Hepatocyte (in vitro differentiated cells): ENCODE results near the gene ZHX3. TPM values are rescaled to one million over a fixed set of nuclear protein-coding genes. Genes with fewer than 3 reads are reported as not detected.

Source experiments
- DNase-seq: peaks from one replicate; pipeline ENCODE4 v3.0.0-alpha.2; 2016; ENCODE audit warnings: low spot score
- H2AFZ ChIP-seq: fragments of 200-600 bp; sonication (generic); 2 replicates; pipeline ENCODE4 v1.6.0; 2016; ENCODE audit warnings: antibody characterized with exemption, mild to moderate bottlenecking
- H3K27ac ChIP-seq: fragments of 200-600 bp; sonication (generic); 2 replicates; pipeline ENCODE4 v1.5.1; 2016; ENCODE audit warnings: mild to moderate bottlenecking
- H3K27me3 ChIP-seq: fragments of 200-600 bp; sonication (generic); 2 replicates; pipeline ENCODE4 v1.6.1; 2016
- H3K36me3 ChIP-seq: fragments of 200-600 bp; sonication (generic); replicated peaks from 2 replicates; pipeline ENCODE4 v1.5.1; 2016; ENCODE audit warnings: low read depth; ENCODE audit not compliant: insufficient read depth
- H3K4me1 ChIP-seq: fragments of 200-600 bp; sonication (generic); 2 replicates; pipeline ENCODE4 v1.5.1; 2016; ENCODE audit warnings: mild to moderate bottlenecking, moderate library complexity; ENCODE audit not compliant: insufficient read depth
- H3K4me2 ChIP-seq: fragments of 200-600 bp; sonication (generic); 2 replicates; pipeline ENCODE4 v1.6.0; 2016
- H3K4me3 ChIP-seq: fragments of 200-600 bp; sonication (generic); 2 replicates; pipeline ENCODE4 v1.5.1; 2016; ENCODE audit warnings: mild to moderate bottlenecking
- H3K79me2 ChIP-seq: fragments of 200-600 bp; sonication (generic); 2 replicates; pipeline ENCODE4 v1.6.0; 2017; ENCODE audit warnings: mild to moderate bottlenecking
- H3K9me2 ChIP-seq: fragments of 200-600 bp; sonication (generic); replicated peaks from 2 replicates; pipeline ENCODE4 v1.6.0; 2017; ENCODE audit warnings: mild to moderate bottlenecking; ENCODE audit not compliant: insufficient read depth
- H3K9me3 ChIP-seq: fragments of 200-600 bp; sonication (generic); 2 replicates; pipeline ENCODE4 v1.5.1; 2016; ENCODE audit warnings: low read depth, mild to moderate bottlenecking
- H4K20me1 ChIP-seq: fragments of 200-600 bp; sonication (generic); 2 replicates; pipeline ENCODE4 v1.6.0; 2016; ENCODE audit warnings: mild to moderate bottlenecking; ENCODE audit not compliant: insufficient read depth, poor library complexity, severe bottlenecking
- CTCF ChIP-seq: fragments of 200-600 bp; sonication (generic); IDR thresholded peaks from 2 replicates; pipeline ENCODE4 v1.5.1; 2016; ENCODE audit warnings: antibody characterized with exemption, mild to moderate bottlenecking; ENCODE audit not compliant: poor library complexity
- EZH2 ChIP-seq: fragments of 200-600 bp; sonication (generic); IDR thresholded peaks from 2 replicates; pipeline ENCODE4 v1.6.1; 2016; ENCODE audit warnings: antibody characterized with exemption, mild to moderate bottlenecking, borderline replicate concordance
- EZH2phosphoT487 ChIP-seq: fragments of 200-600 bp; sonication (generic); IDR thresholded peaks from one replicate; pipeline ENCODE4 v1.6.1; 2018; ENCODE audit warnings: antibody characterized with exemption, mild to moderate bottlenecking, low read depth, moderate library complexity; ENCODE audit not compliant: unreplicated experiment, severe bottlenecking
- WGBS: methylation state at CpG from one replicate; pipeline ENCODE4 v1.1.6; 2016; ENCODE audit warnings: low lambda C conversion rate; ENCODE audit errors: missing lambda C conversion rate; 5-methylcytosine and 5-hydroxymethylcytosine counted together
- polyA plus RNA-seq: library from polyadenylated mRNA; unstranded; fragments of >200 nt; fragmentation: Nextera tagmentation; extraction: Ambion mirVana; gene quantifications from 2 replicates; pipeline ENCODE4 v1.2.1, GENCODE V29; 2016
- total RNA-seq: library from RNA; depleted of rRNA; stranded (reverse); fragments of >200 nt; gene quantifications from 2 replicates; pipeline ENCODE4 v1.2.3, GENCODE V29; 2014

The ZHX3 gene
- total and polyA plus RNA-seq, 2 experiments from 2014 or later: 15.0 to 19.7 TPM

- Histone ChIP-seq H3K27me3 (peaks cover 30% of the 10 kb centered on the region), H3K79me2 (no peaks in the 10 kb centered on the region), H3K9me2 (no peaks in the 10 kb centered on the region), H4K20me1 (peaks cover 3% of the 10 kb centered on the region), H3K4me1 (no peaks in the 10 kb centered on the region), H3K4me2 (no peak overlapping the region), H3K27ac (no peak overlapping the region), H3K9me3 (no peaks in the 10 kb centered on the region), H3K36me3 (no peaks in the 10 kb centered on the region), H3K4me3 (no peak overlapping the region), H2AFZ (no peak overlapping the region)
- DNase-seq: no peak
- TF ChIP-seq EZH2 (no peak), CTCF (no peak), EZH2phosphoT487 (no peak)
- WGBS: 90% methylated on average over 43 of the region's 45 CpGs
Measured at GRCh38 chr20:41361757-41362747, 44.5 kb upstream of the ZHX3 start.

GRCh38 chr20:41360831-41361756 is 43.6 kb upstream of the ZHX3 start:
- WGBS: 96% methylated on average over 22 of the region's 22 CpGs
- H3K36me3 ChIP-seq: no peaks in the 10 kb centered on the region

GRCh38 chr20:41359541-41360011 is 42.0 kb upstream of the ZHX3 start:
- Histone ChIP-seq H3K4me3 (no peak overlapping the region), H3K9me2 (no peaks in the 10 kb centered on the region), H3K79me2 (no peaks in the 10 kb centered on the region), H3K27me3 (peaks cover 11% of the 10 kb centered on the region), H2AFZ (no peak overlapping the region), H3K36me3 (no peaks in the 10 kb centered on the region), H3K9me3 (no peaks in the 10 kb centered on the region), H3K27ac (no peak overlapping the region), H3K4me1 (no peaks in the 10 kb centered on the region), H4K20me1 (no peaks in the 10 kb centered on the region), H3K4me2 (no peak overlapping the region)
- TF ChIP-seq EZH2 (no peak), CTCF (no peak), EZH2phosphoT487 (no peak)
- WGBS: 94% methylated on average over 9 of the region's 9 CpGs
- no peak for DNase-seq

More at GRCh38 chr20:41360831-41361756, 43.6 kb upstream of the ZHX3 start:
- no peak overlapping the region for H3K27ac ChIP-seq
- peaks cover 26% of the 10 kb centered on the region for H3K27me3 ChIP-seq
- H4K20me1 ChIP-seq: peaks cover 3% of the 10 kb centered on the region
- no peak overlapping the region for H3K4me3 ChIP-seq
- H3K9me2 ChIP-seq: no peaks in the 10 kb centered on the region
- H3K9me3 ChIP-seq: no peaks in the 10 kb centered on the region
- no peak for DNase-seq
- H3K4me2 ChIP-seq: no peak overlapping the region
- no peak for TF ChIP-seq EZH2phosphoT487
- no peak for TF ChIP-seq CTCF
- TF ChIP-seq EZH2: no peak
- no peak overlapping the region for H2AFZ ChIP-seq
- H3K4me1 ChIP-seq: no peaks in the 10 kb centered on the region
- H3K79me2 ChIP-seq: no peaks in the 10 kb centered on the region
